GM20000 (cell line): ENCODE data around the gene PHF1.
"Not testable (repeated sequence)": the region's sequence is repeated elsewhere in the genome, so short reads cannot be mapped to it uniquely, and the experiment has no call there.

Experiments used
- DNase-seq: peaks from one replicate; pipeline ENCODE4 v3.0.0; 2012; ENCODE audit warnings: low spot score
- TF ChIP-seq, protein P1 (sequence below): IDR thresholded peaks from 2 replicates; pipeline ENCODE4 v1.5.1; 2012; ENCODE audit warnings: mild to moderate bottlenecking, control low read depth; ENCODE audit errors: extremely low read depth, missing control alignments

Gene PHF1

DNA sequence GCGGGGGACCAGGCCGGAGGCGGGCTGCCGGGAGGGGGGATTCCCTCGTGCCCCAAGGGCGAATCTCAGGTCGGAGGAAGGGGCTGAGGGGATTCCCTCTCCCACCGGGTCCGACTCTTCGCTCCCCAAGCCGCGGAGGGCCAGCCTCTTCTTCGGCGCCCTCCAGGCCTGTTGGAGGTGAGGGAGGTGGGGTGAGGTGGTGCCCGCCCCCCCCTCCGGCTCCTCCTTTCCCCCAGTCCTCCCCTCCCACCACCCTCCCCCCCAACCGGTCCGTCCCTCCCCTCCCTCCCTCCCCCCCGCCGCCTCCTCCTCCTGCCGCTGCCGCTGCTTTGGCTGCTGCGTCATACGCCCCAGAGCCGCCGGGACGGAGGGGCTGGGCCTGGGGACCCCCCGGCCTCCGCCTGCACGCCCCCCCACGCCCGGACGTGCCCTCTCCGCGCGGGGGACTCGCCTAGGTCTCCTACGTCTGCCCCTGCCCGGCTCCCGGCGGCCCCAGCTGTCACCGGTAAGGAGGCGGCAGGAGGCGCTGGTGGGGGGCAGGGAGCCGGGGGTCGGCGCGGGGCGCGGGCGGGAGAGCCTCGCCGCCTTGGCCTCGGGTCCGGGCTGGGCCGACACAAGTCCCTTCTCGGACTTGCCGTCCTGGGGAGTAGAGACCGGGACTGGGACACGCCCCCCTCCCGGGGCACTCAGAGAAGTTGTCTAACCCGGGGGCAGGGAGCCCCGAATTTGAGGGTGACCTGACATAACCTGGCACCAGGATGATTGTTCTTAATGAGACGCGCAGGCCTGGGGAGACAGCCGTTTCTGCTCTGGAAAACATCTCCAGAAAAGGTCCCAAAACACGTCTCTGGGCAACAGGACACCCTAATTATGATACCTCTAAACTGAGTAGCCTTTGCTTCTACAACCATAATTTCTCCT lies at the start of gene PHF1:
Gene PHF1 (plus strand): TSS at position 304 of the 921 bp plus-strand sequence. CDS start 1,250 bp downstream, outside the sequence.
- peak; percentile 92 for DNase-seq
- TF ChIP-seq, protein P1, sequence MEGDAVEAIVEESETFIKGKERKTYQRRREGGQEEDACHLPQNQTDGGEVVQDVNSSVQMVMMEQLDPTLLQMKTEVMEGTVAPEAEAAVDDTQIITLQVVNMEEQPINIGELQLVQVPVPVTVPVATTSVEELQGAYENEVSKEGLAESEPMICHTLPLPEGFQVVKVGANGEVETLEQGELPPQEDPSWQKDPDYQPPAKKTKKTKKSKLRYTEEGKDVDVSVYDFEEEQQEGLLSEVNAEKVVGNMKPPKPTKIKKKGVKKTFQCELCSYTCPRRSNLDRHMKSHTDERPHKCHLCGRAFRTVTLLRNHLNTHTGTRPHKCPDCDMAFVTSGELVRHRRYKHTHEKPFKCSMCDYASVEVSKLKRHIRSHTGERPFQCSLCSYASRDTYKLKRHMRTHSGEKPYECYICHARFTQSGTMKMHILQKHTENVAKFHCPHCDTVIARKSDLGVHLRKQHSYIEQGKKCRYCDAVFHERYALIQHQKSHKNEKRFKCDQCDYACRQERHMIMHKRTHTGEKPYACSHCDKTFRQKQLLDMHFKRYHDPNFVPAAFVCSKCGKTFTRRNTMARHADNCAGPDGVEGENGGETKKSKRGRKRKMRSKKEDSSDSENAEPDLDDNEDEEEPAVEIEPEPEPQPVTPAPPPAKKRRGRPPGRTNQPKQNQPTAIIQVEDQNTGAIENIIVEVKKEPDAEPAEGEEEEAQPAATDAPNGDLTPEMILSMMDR = no peak

DNA sequence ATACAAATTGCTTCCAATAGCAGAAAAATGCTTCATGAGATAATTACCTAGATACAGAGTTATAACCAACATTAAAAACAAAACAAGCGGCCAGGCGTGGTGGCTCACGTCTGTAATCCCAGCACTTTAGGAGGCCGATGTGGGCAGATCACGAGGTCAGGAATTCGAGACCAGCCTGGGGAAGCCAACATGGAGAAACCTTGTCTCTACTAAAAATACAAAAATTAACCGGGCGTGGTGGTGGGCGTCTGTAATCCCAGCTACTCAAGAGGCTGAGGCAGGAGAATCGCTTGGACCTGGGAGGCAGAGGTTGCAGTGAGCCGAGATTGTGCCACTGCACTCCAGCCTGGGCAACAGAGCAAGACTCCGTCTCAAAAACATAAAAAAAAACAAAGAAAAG lies 47.3 kb upstream of the PHF1 start:
- not testable (repeated sequence) for DNase-seq

DNA sequence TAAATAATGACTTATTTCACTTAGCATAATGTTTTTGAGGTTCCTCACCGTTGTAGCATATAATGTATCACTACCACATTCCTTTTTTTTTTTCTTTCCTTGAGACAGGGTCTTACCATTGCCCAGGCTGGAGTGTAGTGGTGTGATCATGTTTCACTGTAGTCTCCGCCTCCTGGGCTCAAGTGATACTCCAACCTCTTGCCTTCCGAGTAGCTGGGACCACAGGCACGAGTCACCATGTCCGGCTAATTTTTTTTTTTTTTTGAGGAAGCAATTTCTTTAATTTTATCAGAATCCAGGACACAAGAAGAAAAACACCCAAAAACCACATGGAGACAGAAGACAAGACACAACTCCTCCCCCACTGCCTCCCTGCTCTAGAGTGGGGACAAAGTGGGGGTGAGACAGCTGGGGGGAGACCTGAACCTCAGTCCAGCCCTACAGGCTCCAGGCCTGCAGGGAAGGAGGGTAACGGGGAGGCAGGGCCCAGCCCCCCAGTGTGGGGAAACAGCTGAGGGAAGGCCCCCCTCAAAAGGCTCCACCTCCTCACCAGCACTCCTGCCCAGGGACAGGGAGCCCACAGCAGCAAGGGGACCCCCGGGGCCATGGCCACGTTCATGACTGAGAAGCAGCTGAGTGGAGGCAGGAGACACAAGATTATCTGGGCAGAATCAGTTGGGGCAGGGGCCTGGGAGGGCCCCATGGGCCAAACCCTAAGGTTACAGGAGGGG lies 46.2 kb upstream of the PHF1 start:
- not testable (repeated sequence) for DNase-seq

DNA sequence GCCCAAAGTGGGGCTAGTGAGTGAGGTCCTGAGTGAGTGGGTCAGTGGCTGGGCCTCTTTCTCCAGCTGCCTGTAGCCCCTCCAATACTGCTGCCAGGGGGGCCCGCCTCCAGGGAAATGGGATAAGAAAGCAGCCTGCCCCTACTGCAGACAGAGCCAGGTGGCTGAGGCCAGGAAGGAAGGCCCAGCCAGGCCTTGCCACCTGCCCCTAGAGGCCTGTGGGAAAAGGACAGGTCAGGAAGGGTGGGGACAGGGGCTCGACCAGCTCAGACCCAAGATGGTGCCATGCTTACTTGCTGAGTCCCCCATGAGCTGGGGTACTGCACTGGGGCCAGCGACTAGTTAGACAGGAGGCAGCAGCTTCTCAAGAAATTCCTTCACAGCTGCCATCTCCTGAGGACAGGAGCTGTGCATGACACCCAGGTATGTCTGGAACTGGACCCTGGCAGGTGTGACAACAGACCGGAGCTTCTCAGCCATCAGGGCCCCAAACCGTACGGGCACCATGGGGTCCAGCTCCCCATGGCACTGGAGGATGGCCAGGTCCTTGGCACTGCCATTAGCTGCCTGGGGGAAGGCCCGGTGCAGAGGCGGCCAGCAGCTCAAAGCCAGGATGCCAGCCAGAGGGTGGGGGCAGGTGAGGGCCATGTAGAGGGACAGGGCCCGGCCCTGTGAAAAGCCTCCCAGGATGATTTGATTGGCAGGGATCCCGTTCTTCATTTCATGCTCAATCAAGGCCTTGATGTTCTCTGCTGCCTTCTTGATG lies 45.4 kb upstream of the PHF1 start:
- not testable (repeated sequence) for DNase-seq

DNA sequence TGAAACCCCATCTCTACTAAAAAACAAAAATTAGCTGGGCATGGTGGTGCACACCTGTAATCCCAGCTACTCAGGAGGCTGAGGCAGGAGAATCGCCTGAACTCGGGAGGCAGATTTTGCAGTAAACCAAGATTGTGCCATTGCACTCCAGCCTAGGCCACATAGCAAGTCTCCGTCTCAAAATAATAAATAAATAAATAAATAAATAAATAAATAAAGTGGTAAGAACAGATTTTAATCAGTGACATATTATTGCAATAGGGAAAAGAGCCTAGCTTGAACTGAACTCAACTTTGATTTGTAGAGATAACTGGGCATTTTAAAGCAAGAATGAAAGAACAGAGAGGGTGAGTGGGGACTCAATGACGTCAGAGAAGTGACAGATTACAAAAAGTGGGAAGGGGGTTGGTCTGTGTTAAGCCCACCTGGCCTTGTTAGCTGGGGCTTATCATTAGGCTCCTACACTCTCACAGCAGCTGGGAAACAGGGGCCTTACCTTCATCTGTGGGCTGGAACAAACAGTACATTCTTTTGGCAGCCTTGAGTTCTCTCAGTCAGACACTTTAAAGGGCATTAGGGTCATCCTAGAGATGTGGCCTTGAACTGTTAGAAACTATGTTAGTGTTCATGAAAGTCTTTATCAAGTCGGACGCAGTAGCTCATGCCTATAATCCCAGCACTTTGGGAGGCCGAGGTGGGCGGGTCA lies 43.7 kb upstream of the PHF1 start:
- no peak for DNase-seq
- TF ChIP-seq, protein P1 = no peak

DNA sequence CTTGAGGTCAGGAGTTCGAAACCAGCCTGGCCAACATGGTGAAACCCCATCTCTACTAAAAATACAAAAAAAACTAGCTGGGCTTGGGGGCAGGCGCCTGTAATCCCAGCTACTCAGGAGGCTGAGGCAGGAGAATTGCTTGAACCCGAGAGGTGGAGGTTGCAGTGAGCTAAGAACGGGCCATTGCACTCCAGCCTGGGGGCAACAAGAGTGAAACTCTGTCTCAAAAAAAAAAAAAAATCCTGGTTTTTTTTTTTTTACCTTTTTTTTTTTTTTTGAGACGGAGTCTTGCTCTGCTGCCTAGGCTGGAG lies 43.1 kb upstream of the PHF1 start:
- not testable (repeated sequence) for DNase-seq

DNA sequence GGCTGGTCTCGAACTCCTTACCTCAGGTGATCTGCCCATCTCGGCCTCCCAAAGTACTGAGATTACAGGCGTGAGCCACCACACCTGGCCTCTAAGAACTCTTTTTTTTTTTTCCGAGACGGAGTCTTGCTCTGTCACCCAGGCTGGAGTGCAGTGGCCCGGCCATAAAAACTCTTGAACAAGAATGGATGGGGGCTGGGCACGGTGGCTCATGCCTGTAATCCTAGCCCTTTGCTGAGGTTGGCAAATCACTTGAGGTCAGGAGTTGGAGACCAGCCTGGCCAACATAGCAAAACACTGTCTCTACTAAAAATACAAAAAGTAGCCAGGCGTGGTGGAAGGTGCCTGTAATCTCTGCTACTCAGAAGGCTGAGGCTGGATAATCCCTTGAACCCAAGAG lies 38.9 kb upstream of the PHF1 start:
- not testable (repeated sequence) for DNase-seq

DNA sequence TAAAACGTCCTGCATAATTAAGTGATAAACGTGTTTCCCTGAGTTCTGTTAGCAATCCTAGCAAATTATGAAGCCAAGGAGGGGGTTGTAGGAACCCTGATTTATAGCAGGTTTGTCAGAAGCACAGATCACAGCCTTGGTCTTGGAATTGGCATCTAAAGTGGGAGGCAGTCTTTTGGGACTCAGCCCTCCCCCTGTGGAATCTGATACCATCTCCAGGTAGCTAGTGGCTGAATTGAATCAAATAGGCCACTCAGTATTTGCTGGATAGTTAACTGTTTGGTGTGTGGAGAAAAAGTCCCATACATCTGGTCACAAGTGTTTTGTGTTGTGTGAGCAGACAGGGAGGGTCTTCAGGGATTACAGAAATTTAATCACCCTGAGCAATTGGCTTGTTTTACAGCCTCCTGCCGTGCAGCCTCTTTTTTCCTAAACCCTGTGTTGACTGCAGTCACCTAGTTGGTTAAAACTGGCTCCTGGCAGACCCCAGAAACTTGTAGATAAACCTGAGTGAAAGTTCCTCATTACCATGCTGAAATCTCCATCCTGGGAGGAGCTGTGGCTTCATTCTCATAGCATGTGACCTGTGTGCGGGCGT lies 38.2 kb upstream of the PHF1 start:
- TF ChIP-seq, protein P1 = no peak
- DNase-seq = no peak

DNA sequence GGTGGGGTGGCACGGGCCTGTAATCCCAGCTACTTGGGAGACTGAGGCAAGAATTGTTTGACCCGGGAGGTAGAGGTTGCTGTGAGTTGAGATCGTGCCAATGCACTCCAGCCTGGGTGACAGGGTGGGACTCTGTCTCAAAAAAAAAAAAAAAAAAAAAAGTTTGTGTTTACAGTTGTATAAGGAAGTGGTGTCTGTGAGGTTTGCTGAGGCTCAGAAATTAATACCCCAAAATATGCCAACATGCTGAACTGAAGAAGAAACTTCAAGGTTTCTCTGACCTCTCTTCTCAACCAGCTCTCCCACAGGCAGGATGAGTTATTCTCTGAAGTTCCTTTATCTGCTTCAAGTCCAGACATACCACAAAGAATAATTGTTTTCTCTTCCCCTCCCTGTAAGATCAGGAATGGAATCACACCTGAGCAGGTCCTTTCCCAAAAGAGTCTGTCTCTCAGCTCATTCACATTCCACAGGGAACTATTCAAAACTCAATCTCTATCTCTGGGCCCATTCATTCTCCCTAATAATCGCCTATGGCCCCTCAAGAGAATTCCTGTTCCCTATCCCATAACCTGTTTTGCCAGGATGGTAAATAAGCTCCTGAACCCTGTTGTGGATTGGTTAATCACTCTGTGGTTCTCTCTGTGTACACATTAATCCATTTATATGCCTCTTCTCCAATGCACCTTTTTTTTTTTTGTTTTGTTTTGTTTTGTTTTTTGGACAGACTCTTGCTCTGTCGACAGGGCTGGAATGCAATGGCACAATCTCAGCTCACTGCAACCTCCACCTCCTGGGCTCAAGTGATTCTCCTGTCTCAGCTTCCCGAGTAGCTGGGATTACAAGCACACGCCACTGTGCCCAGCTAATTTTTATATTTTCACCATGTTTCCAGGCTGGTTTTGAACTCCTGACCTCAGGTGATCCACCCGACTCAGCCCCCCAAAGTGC lies 36.6 kb upstream of the PHF1 start:
- TF ChIP-seq, protein P1 = no peak
- no peak for DNase-seq
